ENCODE measurements around the gene ANO1.

GRCh38 chr11:70220920-70221319 lies 142.8 kb downstream of the ANO1 start:
- TF ChIP-seq POLR2A (IDR thresholded peaks at IDR 0.05), result no peak
- no peak for TF ChIP-seq CTCF (IDR thresholded peaks at IDR 0.05)
